Motor neuron (in vitro differentiated cells): ENCODE data around the gene UBE2C. TPM values are rescaled to one million over a fixed set of nuclear protein-coding genes. Genes with fewer than 3 reads are reported as not detected.
A peak's percentile ranks its signal among the peaks of the same experiment; 100 is the strongest.

Experiments
- ATAC-seq, 8 experiments: fragments of 200-7000 bp; cut with Tn5 transposase; replicated peaks in 6 of 8; 2 replicates each; pipeline ENCODE4 v1.8.0; 2021; ENCODE audit warnings: mild to moderate bottlenecking in 8 of 8, moderate library complexity in 8 of 8
- H3K27ac ChIP-seq, 2 donors: fragments of 250-450 bp; sonication (Bioruptor Pico); 2 replicates each; pipeline ENCODE4 v1.9.0; 2021; ENCODE audit warnings: antibody characterized with exemption in 2 of 2, mild to moderate bottlenecking in 2 of 2, moderate library complexity in 1 of 2
- H3K4me1 ChIP-seq, 2 donors: fragments of 250-450 bp; sonication (Bioruptor Pico); replicated peaks in 1 of 2; 2 replicates each; pipeline ENCODE4 v1.6.1; 2021; ENCODE audit warnings: antibody characterized with exemption in 2 of 2, mild to moderate bottlenecking in 2 of 2, moderate library complexity in 1 of 2
- H3K4me3 ChIP-seq, 5 donors: fragments of 250-450 bp; sonication (Bioruptor Pico); 2 replicates each; pipeline ENCODE4 v1.9.0; 2021; ENCODE audit warnings: antibody characterized with exemption in 5 of 5, mild to moderate bottlenecking in 5 of 5, moderate library complexity in 4 of 5
- WGBS, 10 experiments: fragments of 450-650 bp; shearing (Covaris generic); methylation state at CpG; one replicate each; pipeline ENCODE4 v1.0.0; 2022; 5-methylcytosine and 5-hydroxymethylcytosine counted together
- in situ Hi-C, 9 experiments: fragments of 400-800 bp; cut with MboI; loops; one replicate each; pipeline ENCODE4 v1.15.0; 2021; ENCODE audit warnings: low sequenced_read_pairs in 9 of 9, low pct_unique_long_range_greater_than_20kb in 2 of 9; ENCODE audit not compliant: unreplicated experiment in 9 of 9
- total RNA-seq, 8 experiments: library from RNA; unstranded; fragments of 300-600 nt; gene quantifications; 2 replicates each; pipeline versions ENCODE4 v1.2.3 to v1.2.4, GENCODE V29; 2022

UBE2C gene
- total RNA-seq, 8 experiments from 2014 or later = 0.87 to 230 (median 9.7) TPM

DNA sequence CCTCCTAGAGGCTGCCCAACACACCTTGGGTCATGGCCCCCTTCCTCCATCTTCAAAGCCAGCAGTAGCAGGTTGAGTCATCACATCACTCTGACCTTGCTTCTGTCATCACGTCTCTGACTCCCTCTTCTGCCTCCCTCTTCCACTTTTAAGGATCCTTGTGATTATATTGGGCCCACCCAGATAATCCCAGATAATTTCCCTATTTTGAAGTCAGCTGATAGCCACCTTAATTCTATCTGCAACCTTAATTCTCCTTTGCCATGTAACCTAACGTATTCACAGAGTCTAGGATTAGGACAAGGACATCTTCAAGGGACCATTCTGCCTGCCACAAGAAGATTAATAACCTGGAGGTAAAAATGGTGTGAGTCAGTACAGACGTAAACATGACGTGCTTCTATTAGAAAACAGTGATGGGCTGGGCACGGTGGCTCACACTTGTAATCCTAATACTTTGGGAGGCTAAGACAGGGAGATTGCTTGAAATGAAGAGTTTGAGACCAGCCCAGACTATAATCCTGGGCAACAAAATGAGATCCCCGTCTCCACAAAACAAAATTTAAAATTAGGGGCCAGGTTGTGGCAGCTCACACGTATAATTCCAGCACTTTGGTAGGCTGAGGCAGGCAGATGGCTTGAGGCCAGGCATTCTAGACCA is 48.2 kb downstream of the UBE2C start:
- H3K4me3 ChIP-seq = no peak overlapping the region

GRCh38 chr20:45861221-45862075 is 49.0 kb downstream of the UBE2C start:
- WGBS, 10 experiments = 81 to 100% (median 93%) methylated on average over 2 to 7 of the region's 7 CpGs; no CpG with 5 or more reads in 1 of the 10 experiments
- in situ Hi-C loops = no loop called here
- ATAC-seq = no peak
- no peak overlapping the region for H3K27ac ChIP-seq
- no peak overlapping the region for H3K4me3 ChIP-seq
- peaks cover 9 to 18% of the 10 kb centered on the region in 2 donors for H3K4me1 ChIP-seq

More for the DNA sequence above, 48.2 kb downstream of the UBE2C start:
- in situ Hi-C loops = no loop called here
- peaks cover 15 to 26% of the 10 kb centered on the region in 2 donors for H3K4me1 ChIP-seq
- 13 to 96% (median 65%) methylated on average over 1 to 6 of the region's 7 CpGs; no CpG with 5 or more reads in 2 of the 10 experiments for WGBS, 10 experiments
- no peak for ATAC-seq
- no peak overlapping the region for H3K27ac ChIP-seq

- H3K4me1 ChIP-seq = peaks cover under 1 to 8% of the 10 kb centered on the region in 2 donors
- no peak overlapping the region for H3K27ac ChIP-seq
- no peak overlapping the region for H3K4me3 ChIP-seq
- peak in 2 of 8 experiments; percentile 31 to 42 for ATAC-seq
- 14 to 100% (median 85%) methylated on average over 1 to 6 of the region's 7 CpGs for WGBS, 10 experiments
- in situ Hi-C loops = no loop called here
Observed at GRCh38 chr20:45863543-45864470, 51.4 kb downstream of the UBE2C start.

DNA sequence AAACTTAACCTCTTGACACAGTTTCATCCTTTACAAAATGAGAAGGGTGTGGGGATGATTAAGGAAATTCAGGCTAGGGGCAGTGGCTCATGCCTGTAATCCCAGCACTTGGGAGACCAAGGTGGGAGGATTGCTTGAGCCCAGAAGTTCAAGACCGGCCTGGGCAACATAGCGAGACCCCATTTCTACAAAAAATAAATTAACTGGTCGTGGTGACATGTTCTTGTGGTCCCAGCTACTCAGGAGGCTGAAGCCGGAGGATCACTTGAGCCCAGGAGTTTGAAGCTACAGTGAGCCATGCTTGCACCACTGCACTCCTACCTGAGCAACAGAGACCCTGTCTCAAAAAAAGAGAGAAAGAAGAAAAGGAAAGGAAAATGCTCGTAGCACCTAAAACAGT is 54.0 kb downstream of the UBE2C start:
- H3K4me3 ChIP-seq = no peak overlapping the region
- 72 to 100% (median 90%) methylated on average over 2 to 5 of the region's 5 CpGs; no CpG with 5 or more reads in 3 of the 10 experiments for WGBS, 10 experiments
- no peak for ATAC-seq
- in situ Hi-C loops = no loop called here
- H3K27ac ChIP-seq = no peak overlapping the region
- H3K4me1 ChIP-seq = no peaks in the 10 kb centered on the region

Other genes with a start within 250 kb of the UBE2C start
- gene WFDC8, start 233.4 kb upstream of the UBE2C start, total RNA-seq = not detected
- not detected for gene WFDC10A, start 182.9 kb upstream of the UBE2C start, total RNA-seq
- gene WFDC9, start 181.4 kb upstream of the UBE2C start, total RNA-seq = not detected
- gene WFDC11, start 142.4 kb upstream of the UBE2C start, total RNA-seq = not detected
- gene WFDC13, start 110.6 kb upstream of the UBE2C start, total RNA-seq = not detected
- gene WFDC10B, start 107.6 kb upstream of the UBE2C start, total RNA-seq = not detected
- not detected for gene SPINT4, start 90.3 kb upstream of the UBE2C start, total RNA-seq
- 1 to 10 TPM in 4 of 8 experiments, under 1 TPM in 3, not detected in 1; 0.64 to 2.9 (median 1.1) TPM for gene WFDC3, start 20.8 kb upstream of the UBE2C start, total RNA-seq
- 10 to 100 TPM; 15.1 to 46.3 (median 31.3) TPM for gene DNTTIP1, start 20.7 kb upstream of the UBE2C start, total RNA-seq
- 1 to 10 TPM in 2 of 8 experiments, under 1 TPM in 3, not detected in 3; 0.37 to 1.2 (median 0.47) TPM for gene TNNC2, start 14.7 kb downstream of the UBE2C start, total RNA-seq
- 10 to 100 TPM in 5 of 8 experiments, 1 to 10 TPM in 3; 7.6 to 42.1 (median 15.8) TPM for gene SNX21, start 21.2 kb downstream of the UBE2C start, total RNA-seq
- 10 to 100 TPM; 25.8 to 46.6 (median 29.6) TPM for gene ACOT8, start 44.7 kb downstream of the UBE2C start, total RNA-seq
- gene ZSWIM3, start 45.0 kb downstream of the UBE2C start, total RNA-seq = 1 to 10 TPM; 2.7 to 9.1 (median 7.7) TPM
- gene ZSWIM1, start 68.6 kb downstream of the UBE2C start, total RNA-seq = 10 to 100 TPM in 2 of 8 experiments, 1 to 10 TPM in 6; 6.6 to 12.3 (median 8.9) TPM
- 1 to 10 TPM; 1.1 to 4.1 (median 2.6) TPM for gene SPATA25, start 75.0 kb downstream of the UBE2C start, total RNA-seq
- 10 to 100 TPM in 1 of 8 experiments, 1 to 10 TPM in 7; 4.0 to 10.8 (median 5.7) TPM for gene NEURL2, start 78.6 kb downstream of the UBE2C start, total RNA-seq
- gene CTSA, start 78.7 kb downstream of the UBE2C start, total RNA-seq = 100 to 1,000 TPM in 3 of 8 experiments, 10 to 100 TPM in 5; 16.0 to 395 (median 55.2) TPM
- gene PLTP, start 99.5 kb downstream of the UBE2C start, total RNA-seq = 100 to 1,000 TPM in 2 of 8 experiments, 10 to 100 TPM in 6; 30.7 to 638 (median 41.2) TPM
- gene PCIF1, start 122.0 kb downstream of the UBE2C start, total RNA-seq = 10 to 100 TPM in 7 of 8 experiments, 1 to 10 TPM in 1; 6.7 to 58.9 (median 20.4) TPM
- gene ZNF335, start 159.6 kb downstream of the UBE2C start, total RNA-seq = 10 to 100 TPM in 6 of 8 experiments, 1 to 10 TPM in 2; 7.3 to 21.9 (median 12.1) TPM
- under 1 TPM in 4 of 8 experiments, not detected in 4; 0.09 to 0.81 (median 0.18) TPM for gene MMP9, start 196.3 kb downstream of the UBE2C start, total RNA-seq
- 10 to 100 TPM in 5 of 8 experiments, 1 to 10 TPM in 2, under 1 TPM in 1; 0.81 to 55.8 (median 25.1) TPM for gene SLC12A5, start 216.6 kb downstream of the UBE2C start, total RNA-seq